OCI-LY7 (cell line): ENCODE results near the gene TNNT1.

ENCODE experiments used
- CTCF ChIP-seq: fragments of 200-600 bp; sonication (generic); conservative IDR thresholded peaks from 2 replicates; pipeline ENCODE4 v1.5.1; 2014; ENCODE audit warnings: mild to moderate bottlenecking, antibody characterized with exemption, low read length, moderate library complexity, mixed read lengths
- EZH2phosphoT487 ChIP-seq: fragments of 200-600 bp; sonication (generic); IDR thresholded peaks from 2 replicates; pipeline ENCODE4 v1.6.1; 2018; ENCODE audit warnings: low read depth, borderline replicate concordance, mild to moderate bottlenecking, mixed run types, antibody characterized with exemption, low read length, moderate library complexity, mixed read lengths

- TF ChIP-seq CTCF = peak; percentile 77
- no peak for TF ChIP-seq EZH2phosphoT487
These were observed 16.4 kb downstream of the TNNT1 start for GRCh38 chr19:55132453-55133129.
